Measurements from ENCODE around the gene PEPD.

Gene PEPD

DNA sequence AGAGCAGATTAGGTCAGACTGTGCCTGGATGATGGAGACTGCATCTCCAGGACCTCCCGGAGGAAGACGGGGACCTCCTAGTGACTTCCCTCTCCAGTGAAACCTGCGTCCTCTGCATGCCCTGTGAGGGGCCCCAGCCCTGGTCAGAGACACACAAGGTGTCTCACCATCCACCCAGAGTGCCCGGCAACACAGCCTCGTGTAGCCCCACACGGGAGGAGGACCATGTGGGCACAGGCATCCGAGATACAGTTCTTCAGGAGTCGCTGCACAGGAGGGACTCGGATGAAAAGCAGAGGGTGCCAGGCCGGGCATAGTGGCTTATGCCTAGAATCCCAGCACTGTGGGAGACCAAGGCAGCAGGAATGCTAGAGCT lies 64.8 kb downstream of the PEPD start:
- TF ChIP-seq FOXP2 (optimal IDR thresholded peaks at IDR 0.05; ENCODE audit: borderline replicate concordance, extremely low read depth, extremely low read length, insufficient read depth) (no peak), SIN3A (IDR thresholded peaks at IDR 0.05; ENCODE audit: borderline replicate concordance, insufficient read depth, low read length) (no peak), POLR2AphosphoS5 (IDR thresholded peaks at IDR 0.05; ENCODE audit: low read depth, low read length) (no peak), TAF1 (IDR thresholded peaks at IDR 0.05; ENCODE audit: borderline replicate concordance, insufficient read depth, low read length) (no peak)
- TF ChIP-seq, protein P1, sequence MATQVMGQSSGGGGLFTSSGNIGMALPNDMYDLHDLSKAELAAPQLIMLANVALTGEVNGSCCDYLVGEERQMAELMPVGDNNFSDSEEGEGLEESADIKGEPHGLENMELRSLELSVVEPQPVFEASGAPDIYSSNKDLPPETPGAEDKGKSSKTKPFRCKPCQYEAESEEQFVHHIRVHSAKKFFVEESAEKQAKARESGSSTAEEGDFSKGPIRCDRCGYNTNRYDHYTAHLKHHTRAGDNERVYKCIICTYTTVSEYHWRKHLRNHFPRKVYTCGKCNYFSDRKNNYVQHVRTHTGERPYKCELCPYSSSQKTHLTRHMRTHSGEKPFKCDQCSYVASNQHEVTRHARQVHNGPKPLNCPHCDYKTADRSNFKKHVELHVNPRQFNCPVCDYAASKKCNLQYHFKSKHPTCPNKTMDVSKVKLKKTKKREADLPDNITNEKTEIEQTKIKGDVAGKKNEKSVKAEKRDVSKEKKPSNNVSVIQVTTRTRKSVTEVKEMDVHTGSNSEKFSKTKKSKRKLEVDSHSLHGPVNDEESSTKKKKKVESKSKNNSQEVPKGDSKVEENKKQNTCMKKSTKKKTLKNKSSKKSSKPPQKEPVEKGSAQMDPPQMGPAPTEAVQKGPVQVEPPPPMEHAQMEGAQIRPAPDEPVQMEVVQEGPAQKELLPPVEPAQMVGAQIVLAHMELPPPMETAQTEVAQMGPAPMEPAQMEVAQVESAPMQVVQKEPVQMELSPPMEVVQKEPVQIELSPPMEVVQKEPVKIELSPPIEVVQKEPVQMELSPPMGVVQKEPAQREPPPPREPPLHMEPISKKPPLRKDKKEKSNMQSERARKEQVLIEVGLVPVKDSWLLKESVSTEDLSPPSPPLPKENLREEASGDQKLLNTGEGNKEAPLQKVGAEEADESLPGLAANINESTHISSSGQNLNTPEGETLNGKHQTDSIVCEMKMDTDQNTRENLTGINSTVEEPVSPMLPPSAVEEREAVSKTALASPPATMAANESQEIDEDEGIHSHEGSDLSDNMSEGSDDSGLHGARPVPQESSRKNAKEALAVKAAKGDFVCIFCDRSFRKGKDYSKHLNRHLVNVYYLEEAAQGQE (IDR thresholded peaks at IDR 0.05; ENCODE audit: insufficient read depth in 1 of 2, low read depth in 2 of 2, low read length in 2 of 2) = no peak

DNA sequence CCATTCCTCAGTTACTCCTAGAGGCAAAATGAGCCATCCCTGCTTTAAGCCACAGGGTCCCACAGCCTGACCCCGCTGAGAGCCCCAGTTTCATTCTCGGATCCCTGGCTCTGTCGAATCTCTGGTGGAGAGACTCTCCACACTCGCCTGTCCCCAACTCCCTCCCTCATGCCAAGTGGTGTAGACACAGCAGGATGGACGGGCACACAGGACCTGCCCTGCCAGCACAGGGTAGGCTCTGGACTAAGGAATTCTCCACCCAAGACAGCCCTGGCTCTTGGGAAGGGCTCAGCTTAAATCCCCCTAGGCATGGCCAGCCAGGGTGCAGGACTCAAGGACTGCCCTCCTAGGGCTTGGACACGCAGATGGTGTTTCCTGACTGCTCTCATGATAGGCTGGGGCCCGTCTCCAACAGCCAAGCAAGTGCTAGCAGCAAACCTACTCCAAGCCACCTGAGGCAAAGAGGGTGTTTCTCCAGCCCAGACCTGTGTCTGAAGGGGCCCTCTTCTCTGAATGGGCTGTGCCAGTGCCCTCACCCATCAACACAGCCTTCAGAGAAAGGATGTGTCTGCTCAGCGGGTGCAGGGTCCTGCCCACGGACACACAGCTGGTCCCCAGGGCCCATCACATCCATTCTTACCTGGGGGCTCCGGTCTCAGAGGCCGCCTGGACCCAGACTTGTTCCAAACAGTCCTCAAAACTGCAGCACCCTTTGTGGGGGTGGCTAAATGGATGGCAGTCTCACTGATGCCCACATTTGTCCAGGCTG lies 65.3 kb downstream of the PEPD start:
- no peak for TF ChIP-seq POLR2AphosphoS5 (IDR thresholded peaks at IDR 0.05; ENCODE audit: low read depth, low read length)
- TF ChIP-seq, protein P1 (IDR thresholded peaks at IDR 0.05; ENCODE audit: insufficient read depth in 1 of 2, low read depth in 2 of 2, low read length in 2 of 2) = no peak
- TF ChIP-seq TAF1 (IDR thresholded peaks at IDR 0.05; ENCODE audit: borderline replicate concordance, insufficient read depth, low read length) = no peak
- TF ChIP-seq FOXP2 (optimal IDR thresholded peaks at IDR 0.05; ENCODE audit: borderline replicate concordance, extremely low read depth, extremely low read length, insufficient read depth) = no peak
- no peak for TF ChIP-seq SIN3A (IDR thresholded peaks at IDR 0.05; ENCODE audit: borderline replicate concordance, insufficient read depth, low read length)

DNA sequence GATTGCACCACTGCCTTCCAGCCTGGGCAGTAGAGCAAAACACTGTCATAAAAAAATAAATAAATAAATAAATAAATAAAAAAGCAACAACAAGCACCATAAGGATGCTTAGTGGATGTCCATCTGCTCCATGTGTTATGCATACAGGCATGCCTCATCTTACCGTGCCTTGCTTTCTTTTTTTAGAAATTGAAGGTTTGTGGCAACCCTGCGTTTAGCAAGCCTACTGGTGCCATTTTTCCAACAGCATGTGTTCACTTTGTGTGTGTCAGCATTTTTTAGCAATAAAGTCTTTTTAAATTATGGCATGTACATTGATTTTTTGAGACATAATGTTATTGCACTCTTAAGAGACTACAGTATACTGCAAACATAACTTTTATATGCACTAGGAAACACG lies 68.3 kb downstream of the PEPD start:
- TF ChIP-seq FOXP2 (optimal IDR thresholded peaks at IDR 0.05; ENCODE audit: borderline replicate concordance, extremely low read depth, extremely low read length, insufficient read depth) = no peak
- TF ChIP-seq, protein P1 (IDR thresholded peaks at IDR 0.05; ENCODE audit: insufficient read depth in 1 of 2, low read depth in 2 of 2, low read length in 2 of 2) = no peak

DNA sequence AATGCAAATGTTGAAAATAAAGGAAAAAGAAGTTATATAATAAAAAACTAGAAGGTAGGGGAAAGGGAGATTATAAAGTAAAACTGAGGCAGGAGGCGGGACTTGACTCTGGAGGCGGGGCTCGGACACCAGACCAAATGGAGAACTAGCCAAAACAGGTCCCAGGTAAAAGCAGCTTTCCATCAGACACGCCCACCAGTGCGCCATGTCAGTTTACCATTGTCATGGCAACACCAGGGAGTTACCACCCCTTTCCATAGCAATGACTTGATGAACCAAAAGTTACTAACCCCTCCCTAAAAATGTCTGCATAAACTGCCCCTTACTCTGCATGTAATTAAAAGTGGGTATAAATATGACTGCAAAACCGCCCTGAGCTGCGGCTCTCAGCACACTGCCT lies 70.9 kb downstream of the PEPD start:
- TF ChIP-seq, protein P1 (IDR thresholded peaks at IDR 0.05; ENCODE audit: insufficient read depth in 1 of 2, low read depth in 2 of 2, low read length in 2 of 2) = no peak
- no peak for TF ChIP-seq POLR2AphosphoS5 (IDR thresholded peaks at IDR 0.05; ENCODE audit: low read depth, low read length)

DNA sequence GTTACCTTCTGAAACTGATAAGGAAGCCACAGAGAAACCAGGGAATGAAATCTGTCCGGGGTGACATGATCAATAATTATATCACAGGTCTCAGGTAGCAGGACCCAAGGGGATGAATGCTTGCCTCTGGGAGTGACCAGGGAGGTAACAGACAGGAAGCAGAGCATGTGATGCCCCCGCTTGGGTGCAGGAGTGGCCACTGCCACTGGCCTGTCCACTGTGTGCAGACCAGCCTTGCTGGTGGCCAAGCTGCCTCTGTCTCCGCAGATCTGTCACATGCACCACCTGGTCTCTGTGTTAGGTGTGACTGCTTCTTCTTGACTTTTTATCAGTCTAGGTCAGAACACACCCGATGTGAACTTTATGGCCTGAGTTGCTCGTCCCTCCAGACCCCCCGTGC lies 71.8 kb downstream of the PEPD start:
- TF ChIP-seq SIN3A (IDR thresholded peaks at IDR 0.05; ENCODE audit: borderline replicate concordance, insufficient read depth, low read length) (no peak), FOXP2 (optimal IDR thresholded peaks at IDR 0.05; ENCODE audit: borderline replicate concordance, extremely low read depth, extremely low read length, insufficient read depth) (no peak), POLR2AphosphoS5 (IDR thresholded peaks at IDR 0.05; ENCODE audit: low read depth, low read length) (no peak), TAF1 (IDR thresholded peaks at IDR 0.05; ENCODE audit: borderline replicate concordance, insufficient read depth, low read length) (no peak)
- TF ChIP-seq, protein P1 (IDR thresholded peaks at IDR 0.05; ENCODE audit: insufficient read depth in 1 of 2, low read depth in 2 of 2, low read length in 2 of 2) = no peak

Measured in PFSK-1 (cell line).